ENCODE data around the gene SPATA13. TPM values are rescaled to one million over a fixed set of nuclear protein-coding genes. Genes with fewer than 3 reads are reported as not detected.

Gene SPATA13
- total RNA-seq, 1 experiment from 2014 or later: 10.5 TPM

- H3K9me3 ChIP-seq: no peaks in the 10 kb centered on the region
- Mint-ChIP-seq H3K36me3 (ENCODE audit: insufficient read depth, unreplicated experiment) (no peaks in the 10 kb centered on the region), H3K4me3 (ENCODE audit: unreplicated experiment) (peak overlapping the region; percentile 53), H3K27me3 (ENCODE audit: insufficient read depth, unreplicated experiment) (no peaks in the 10 kb centered on the region), H3K4me1 (ENCODE audit: low read depth, unreplicated experiment) (peaks cover 13% of the 10 kb centered on the region), H3K27ac (ENCODE audit: unreplicated experiment) (peak overlapping the region; percentile 8), H3K9me3 (ENCODE audit: unreplicated experiment) (no peaks in the 10 kb centered on the region)
- peaks cover 24% of the 10 kb centered on the region for H3K4me1 ChIP-seq
- no peak for DNase-seq
- CTCF ChIA-PET: no interaction called here
- no TSS peak for BruUV-seq (replicated peaks)
- H3K36me3 ChIP-seq (ENCODE audit: control insufficient read depth, insufficient read depth, low read length): no peaks in the 10 kb centered on the region; the same call in 1 of the 2 replicates
- POLR2A ChIA-PET: interaction anchor here (0.5 kb wide), 1 partner anchor 111 kb away, joined by 3 read pairs; no protein-coding TSS in a partner anchor
- intact Hi-C loops (cut with micrococcal nuclease; ENCODE audit: unreplicated experiment): no loop called here
- no peak overlapping the region for H3K4me3 ChIP-seq (ENCODE audit: low read depth, low read length)
- H3K27me3 ChIP-seq (replicated peaks; ENCODE audit: control insufficient read depth, insufficient read depth, low read length): no peaks in the 10 kb centered on the region
- no peak for TF ChIP-seq CTCF (IDR thresholded peaks at IDR 0.05; ENCODE audit: insufficient read depth in 1 of 2, low read depth in 1 of 2, low read length in 1 of 2, severe bottlenecking in 1 of 2, unreplicated experiment in 1 of 2)
Measured at GRCh38 chr13:24271231-24271600, 110.7 kb downstream of the SPATA13 start.

- Histone ChIP-seq H3K4me3 (ENCODE audit: low read depth, low read length) (no peak overlapping the region), H3K4me1 (peaks cover 24% of the 10 kb centered on the region), H3K27me3 (replicated peaks; ENCODE audit: control insufficient read depth, insufficient read depth, low read length) (no peaks in the 10 kb centered on the region), H3K36me3 (ENCODE audit: control insufficient read depth, insufficient read depth, low read length) (no peaks in the 10 kb centered on the region; the same call in 1 of the 2 replicates), H3K9me3 (no peaks in the 10 kb centered on the region)
- Mint-ChIP-seq H3K27me3 (ENCODE audit: insufficient read depth, unreplicated experiment) (no peaks in the 10 kb centered on the region), H3K36me3 (ENCODE audit: insufficient read depth, unreplicated experiment) (no peaks in the 10 kb centered on the region), H3K4me1 (ENCODE audit: low read depth, unreplicated experiment) (peaks cover 13% of the 10 kb centered on the region), H3K4me3 (ENCODE audit: unreplicated experiment) (peak overlapping the region; percentile 53), H3K9me3 (ENCODE audit: unreplicated experiment) (no peaks in the 10 kb centered on the region), H3K27ac (ENCODE audit: unreplicated experiment) (peak overlapping the region; percentile 8)
- ChIA-PET POLR2A (no interaction called here), CTCF (no interaction called here)
- no TSS peak for BruUV-seq (replicated peaks)
- DNase-seq: peak in 1 of 2 experiments; percentile 6
- intact Hi-C loops (cut with micrococcal nuclease; ENCODE audit: unreplicated experiment): no loop called here
- no peak for TF ChIP-seq CTCF (IDR thresholded peaks at IDR 0.05; ENCODE audit: insufficient read depth in 1 of 2, low read depth in 1 of 2, low read length in 1 of 2, severe bottlenecking in 1 of 2, unreplicated experiment in 1 of 2)
Measured at GRCh38 chr13:24271601-24272451, 111.3 kb downstream of the SPATA13 start.

- BruUV-seq (replicated peaks): no TSS peak
Measured at GRCh38 chr13:24272452-24273161, 112.1 kb downstream of the SPATA13 start.

More at GRCh38 chr13:24272452-24273161, 112.1 kb downstream of the SPATA13 start:
- ChIA-PET CTCF (no interaction called here), POLR2A (no interaction called here)
- no peak for TF ChIP-seq CTCF (IDR thresholded peaks at IDR 0.05; ENCODE audit: insufficient read depth in 1 of 2, low read depth in 1 of 2, low read length in 1 of 2, severe bottlenecking in 1 of 2, unreplicated experiment in 1 of 2)
- Mint-ChIP-seq H3K4me1 (ENCODE audit: low read depth, unreplicated experiment) (peaks cover 13% of the 10 kb centered on the region), H3K4me3 (ENCODE audit: unreplicated experiment) (no peak overlapping the region), H3K27ac (ENCODE audit: unreplicated experiment) (no peak overlapping the region), H3K9me3 (ENCODE audit: unreplicated experiment) (no peaks in the 10 kb centered on the region), H3K27me3 (ENCODE audit: insufficient read depth, unreplicated experiment) (no peaks in the 10 kb centered on the region), H3K36me3 (ENCODE audit: insufficient read depth, unreplicated experiment) (no peaks in the 10 kb centered on the region)
- DNase-seq: no peak
- Histone ChIP-seq H3K4me3 (ENCODE audit: low read depth, low read length) (no peak overlapping the region), H3K9me3 (no peaks in the 10 kb centered on the region), H3K36me3 (ENCODE audit: control insufficient read depth, insufficient read depth, low read length) (no peaks in the 10 kb centered on the region; the same call in 1 of the 2 replicates), H3K4me1 (peaks cover 24% of the 10 kb centered on the region), H3K27me3 (replicated peaks; ENCODE audit: control insufficient read depth, insufficient read depth, low read length) (no peaks in the 10 kb centered on the region)
- intact Hi-C loops (cut with micrococcal nuclease; ENCODE audit: unreplicated experiment): no loop called here

Measured in Caco-2 (cell line).